Measurements from ENCODE around the gene MYL5. TPM values are rescaled to one million over a fixed set of nuclear protein-coding genes. Genes with fewer than 3 reads are reported as not detected.
"Not testable (repeated sequence)": the region's sequence is repeated elsewhere in the genome, so short reads cannot be mapped to it uniquely, and the experiment has no call there.

The MYL5 gene
- total RNA-seq, 1 experiment from 2014 or later = 0.99 TPM

DNA sequence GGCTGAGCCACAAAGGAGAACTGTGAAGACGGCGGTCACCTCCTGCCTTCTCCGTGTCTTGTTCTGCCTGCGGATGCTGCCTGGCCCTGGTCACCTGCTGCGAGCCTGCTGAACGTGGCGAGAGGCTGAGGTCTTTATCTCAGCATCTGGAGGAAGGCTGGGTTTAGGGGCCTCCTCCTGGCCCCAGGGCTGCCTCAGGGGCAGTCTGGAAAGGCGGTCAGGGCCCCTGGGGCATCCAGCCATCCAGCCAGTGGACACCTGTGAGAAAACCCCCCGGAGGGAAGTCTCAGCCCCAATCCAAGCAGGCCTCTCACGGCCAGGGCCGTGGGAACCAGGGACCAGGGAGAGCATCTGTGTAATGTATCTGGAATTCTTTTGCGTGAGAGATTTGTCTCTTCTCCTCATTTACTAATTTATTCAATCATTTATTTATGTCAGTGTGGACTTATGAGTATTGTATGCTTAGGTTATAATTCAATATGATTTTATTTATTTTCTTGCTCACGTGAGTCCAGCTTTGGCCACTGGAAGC, 37.6 kb upstream of the MYL5 start:
- no peak for DNase-seq (ENCODE audit: low read depth)

DNA sequence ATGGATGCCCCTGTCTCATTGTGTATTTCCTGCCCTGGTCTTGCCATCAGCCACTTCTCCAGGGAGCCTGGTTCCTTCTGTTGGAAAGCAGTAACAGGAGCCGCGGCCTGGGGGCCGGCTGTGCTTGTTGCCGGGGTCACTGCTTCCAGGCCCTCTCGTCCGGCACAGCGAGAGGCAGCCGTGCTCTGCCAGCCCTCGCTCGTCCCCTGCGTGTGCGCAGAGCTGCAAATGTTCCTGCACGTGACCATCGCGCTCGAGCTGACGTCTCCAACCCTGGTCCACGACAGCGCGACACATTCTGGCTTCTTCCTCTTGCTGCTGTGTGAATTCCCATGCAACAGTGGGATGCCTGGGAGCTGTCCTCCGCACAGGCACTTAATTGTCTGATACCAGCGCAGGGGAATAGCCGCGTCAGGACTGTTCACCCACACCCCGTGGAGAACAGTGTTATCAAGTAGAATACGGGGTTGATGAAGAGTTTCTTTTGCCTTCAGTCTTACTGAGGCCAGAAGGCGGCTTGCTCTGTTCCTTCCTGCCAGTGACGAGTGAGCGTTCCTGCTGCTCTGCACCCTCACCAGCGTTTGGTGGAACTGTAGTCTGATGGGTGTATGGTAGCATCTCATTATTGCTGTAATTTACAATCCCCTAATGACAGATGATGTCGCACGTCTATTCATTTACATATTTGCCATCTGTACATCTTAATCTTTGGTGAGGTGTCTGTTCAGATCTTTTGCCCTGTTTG, 36.6 kb upstream of the MYL5 start:
- no peak for DNase-seq (ENCODE audit: low read depth)

DNA sequence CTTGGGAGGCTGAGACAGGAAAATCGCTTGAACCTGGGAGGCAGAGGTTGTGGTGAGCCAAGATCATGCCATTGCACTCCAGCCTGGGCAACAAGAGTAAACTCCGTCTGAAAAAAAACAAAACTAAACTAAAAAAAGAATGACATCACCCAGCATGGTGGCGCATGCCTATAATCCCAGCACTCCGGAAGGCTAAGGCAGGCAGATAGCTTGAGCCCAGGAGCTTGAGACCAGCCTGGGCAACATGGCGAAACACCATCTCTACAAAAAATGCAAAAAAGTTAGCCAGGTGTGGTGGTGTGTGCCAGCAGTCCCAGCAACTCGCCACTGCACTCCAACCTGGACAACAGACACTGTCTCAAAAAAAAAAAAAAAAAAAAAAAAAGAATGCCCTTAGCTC, 32.0 kb upstream of the MYL5 start:
- not testable (repeated sequence) for DNase-seq (ENCODE audit: low read depth)

DNA sequence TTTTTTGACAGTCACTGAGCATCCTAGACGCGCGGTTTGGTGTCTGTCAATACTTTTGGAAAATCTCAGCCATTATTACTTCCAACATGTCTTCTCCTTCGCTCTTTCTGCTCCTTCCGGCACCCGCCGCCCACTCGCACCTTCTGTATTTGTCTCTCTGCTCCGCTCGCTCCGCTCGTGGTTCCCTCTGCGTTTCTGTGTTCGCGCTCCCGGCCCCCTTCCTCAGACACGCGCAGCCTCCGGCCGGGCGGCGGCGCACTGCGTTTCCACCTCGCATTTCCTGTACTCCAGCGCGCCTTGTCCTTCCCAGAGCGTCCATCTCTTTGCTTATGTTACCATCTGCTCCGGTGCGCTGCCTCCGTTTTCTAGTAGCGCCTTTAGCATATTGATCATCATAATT, 27.9 kb upstream of the MYL5 start:
- no peak for DNase-seq (ENCODE audit: low read depth)

DNA sequence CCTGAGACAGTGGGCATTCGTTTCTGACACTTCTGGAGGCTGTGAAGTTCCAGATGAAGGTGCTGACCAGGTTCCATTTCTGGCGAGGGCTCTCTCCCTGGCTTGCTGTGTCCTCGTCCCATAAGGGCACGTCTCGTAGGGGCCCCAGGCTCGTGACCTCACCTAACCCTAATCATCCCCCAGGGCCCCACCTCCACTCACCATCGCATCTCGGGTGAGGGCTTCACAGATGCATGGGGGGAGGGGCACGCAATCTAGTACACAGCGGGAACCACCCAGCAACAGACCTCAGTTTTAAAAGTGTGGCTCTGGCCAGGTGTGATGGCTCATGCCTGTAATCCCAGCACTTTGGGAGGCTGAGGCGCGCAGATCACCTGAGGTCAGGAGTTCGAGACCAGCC, 26.9 kb upstream of the MYL5 start:
- DNase-seq (ENCODE audit: low read depth) = no peak

DNA sequence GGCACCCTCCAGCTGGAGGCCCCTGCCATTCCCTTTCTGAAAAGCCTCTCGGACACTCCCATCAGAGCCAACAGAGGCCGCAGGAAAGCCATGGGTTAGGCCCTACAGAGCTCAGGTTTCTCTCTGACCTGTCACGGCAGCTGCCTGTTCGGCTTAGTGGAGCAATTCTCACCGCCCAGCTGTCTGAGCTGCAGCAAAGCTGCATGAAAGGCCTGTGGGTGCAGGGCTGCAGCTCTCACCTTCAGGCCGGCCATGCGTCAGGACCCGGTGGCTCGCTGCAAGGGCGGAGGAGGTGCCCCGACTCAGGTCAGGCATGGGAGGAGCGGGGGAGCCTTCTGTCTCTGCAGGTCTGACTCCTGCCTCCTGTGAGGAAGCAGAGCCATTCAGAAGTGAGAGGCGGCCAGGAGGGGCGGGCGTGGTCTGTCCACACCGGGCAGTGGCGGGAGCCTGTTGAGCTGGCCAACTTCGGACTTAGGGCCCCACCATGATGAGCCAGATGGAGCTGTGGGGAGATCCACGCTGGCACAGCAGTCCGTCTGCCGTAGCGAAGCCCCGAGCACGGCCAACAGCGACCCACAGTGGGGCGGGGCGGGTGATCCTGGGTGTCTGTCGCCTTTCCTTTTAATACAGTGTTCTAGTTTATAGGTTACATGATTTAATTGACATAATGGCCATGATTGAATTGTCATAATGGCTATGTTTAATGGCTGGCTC, 25.6 kb upstream of the MYL5 start:
- DNase-seq (ENCODE audit: low read depth) = no peak

DNA sequence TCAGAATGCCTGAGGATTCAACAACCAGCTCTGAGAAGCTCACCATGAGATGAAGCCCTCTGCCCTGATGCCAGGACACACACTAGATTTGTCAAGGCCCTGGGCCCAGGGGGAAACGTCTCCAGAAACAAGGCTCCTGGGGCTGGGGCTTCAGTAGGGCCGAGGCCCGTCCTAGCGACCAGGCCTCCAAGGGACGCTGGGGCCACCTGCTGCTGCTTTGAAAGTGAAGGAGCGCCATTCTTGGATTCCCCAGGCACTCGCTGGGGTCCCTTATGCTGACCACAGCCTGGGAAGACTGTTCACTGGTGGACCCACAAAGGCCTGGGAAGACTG, 25.1 kb upstream of the MYL5 start:
- DNase-seq (ENCODE audit: low read depth) = no peak

DNA sequence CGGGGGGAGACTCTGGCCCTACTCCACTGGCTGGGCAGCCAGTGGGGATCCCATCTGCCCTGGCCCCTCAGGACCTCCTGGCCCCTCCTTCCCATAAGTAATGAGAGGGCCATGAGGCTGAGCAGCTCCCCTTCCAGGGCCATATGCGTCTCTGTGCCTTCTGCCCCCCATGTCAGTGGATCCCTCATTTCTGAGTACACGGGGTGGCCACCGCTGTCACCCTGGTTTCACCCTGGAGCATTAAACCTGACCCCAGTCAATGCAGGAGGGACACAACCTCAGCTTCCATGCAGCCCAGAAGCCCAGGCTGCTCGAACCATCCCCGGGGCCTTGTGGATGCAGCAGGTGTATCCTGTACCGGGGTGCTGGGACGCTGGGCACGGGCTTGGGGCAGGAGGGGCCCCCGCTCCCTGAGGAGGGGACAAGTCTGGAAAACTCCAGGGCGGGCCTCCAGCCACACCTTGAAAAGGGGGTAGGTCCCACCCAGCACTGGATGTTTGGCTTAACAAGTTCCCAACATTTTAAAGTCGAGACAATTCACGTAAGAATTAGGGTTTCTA, 24.5 kb upstream of the MYL5 start:
- no peak for DNase-seq (ENCODE audit: low read depth)

DNA sequence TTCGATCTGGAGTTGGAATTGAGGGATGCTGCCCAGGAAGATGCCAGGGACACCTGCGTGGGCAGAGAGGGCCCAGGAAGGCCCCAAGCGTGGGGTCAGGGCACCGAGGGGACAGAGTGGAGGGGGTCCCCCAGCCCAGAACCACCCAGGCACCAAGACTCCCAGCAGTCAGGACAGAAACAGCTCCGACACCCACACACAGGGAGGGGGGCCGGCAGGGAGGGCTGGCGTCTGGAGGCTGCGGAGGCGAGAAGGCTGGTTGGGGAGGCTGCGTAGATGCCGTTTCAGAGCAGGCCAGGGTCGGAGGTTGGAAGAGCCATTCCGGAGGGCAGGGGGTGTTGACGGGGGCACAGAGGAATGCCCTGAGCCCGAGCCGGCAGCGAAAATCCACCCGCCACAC, 23.9 kb upstream of the MYL5 start:
- DNase-seq (ENCODE audit: low read depth) = no peak

DNA sequence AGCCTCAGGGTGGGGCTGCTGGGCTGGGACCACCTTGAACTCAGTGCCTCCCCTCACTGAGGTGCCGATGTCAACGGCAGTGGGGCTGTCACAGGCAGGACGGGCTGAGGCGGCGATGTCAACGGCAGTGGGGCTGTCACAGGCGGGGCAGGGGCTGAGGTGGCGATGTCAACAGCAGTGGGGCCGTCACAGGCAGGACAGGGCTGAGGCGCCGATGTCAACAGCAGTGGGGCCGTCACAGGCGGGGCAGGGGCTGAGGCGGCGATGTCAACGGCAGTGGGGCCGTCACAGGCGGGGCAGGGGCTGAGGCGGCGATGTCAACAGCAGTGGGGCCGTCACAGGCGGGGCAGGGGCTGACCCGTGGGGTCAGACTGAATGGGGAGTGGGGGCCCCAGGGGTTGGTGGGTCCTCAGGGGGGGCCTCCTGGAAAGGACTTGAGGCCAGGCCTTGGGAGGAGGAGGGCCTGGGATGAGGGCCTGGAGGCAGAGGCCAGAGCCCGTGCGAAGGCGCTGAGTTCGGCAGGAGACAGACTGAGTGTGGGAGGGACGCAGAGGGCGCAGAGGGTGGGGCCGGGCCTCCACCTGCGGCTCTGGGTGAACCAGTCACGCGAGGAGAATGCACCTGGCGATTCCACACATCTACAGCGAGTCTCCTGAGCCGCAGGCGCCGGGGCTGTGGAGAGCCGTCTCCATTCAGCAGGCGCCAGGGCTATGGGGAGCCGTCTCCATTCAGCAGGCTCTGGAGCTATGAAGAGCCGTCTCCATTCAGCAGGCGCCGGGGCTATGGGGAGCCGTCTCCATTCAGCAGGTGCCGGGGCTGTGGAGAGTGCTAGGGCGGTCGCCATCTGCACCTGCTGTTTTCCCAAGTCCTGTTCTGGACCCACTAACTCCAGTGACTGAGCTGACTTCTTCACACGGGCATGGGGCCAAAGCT, 23.1 kb upstream of the MYL5 start:
- DNase-seq (ENCODE audit: low read depth) = no peak

DNA sequence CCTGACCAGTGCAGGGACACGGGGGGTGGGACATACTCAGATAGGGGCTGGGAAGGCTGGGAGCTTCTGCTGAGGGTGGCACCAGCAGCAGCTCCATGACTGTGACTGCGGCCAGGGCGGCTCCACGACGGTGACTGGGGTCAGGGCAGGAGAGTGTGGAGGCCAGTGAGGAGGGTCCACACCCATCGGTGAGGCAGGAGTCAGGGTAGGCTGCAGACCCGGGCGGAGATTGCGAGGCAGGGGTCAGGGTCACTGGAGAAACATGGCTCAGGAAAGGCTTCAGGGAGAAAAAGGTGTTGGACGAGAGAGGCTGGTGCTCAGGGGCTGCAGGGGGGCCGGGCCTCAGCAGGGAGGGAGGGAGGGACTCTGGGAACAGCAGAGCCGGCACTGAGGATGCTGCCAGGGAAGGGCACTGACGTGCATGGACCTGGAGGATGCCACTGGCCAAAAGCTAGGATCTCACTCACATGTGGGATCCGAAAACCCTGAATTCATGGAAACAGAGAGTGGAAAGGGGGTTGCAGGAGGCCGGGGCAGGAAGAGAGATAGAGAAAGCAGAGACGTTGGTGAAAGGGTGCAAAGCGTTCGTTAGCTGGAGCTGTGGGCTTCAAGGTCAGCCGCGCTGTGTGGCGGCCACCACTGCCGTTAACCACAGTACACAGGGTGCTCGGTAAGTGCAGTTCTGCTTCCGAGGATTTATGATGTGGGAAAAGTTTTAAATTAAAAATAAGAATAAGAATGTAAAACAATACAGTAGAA, 22.3 kb upstream of the MYL5 start:
- DNase-seq (ENCODE audit: low read depth) = no peak

DNA sequence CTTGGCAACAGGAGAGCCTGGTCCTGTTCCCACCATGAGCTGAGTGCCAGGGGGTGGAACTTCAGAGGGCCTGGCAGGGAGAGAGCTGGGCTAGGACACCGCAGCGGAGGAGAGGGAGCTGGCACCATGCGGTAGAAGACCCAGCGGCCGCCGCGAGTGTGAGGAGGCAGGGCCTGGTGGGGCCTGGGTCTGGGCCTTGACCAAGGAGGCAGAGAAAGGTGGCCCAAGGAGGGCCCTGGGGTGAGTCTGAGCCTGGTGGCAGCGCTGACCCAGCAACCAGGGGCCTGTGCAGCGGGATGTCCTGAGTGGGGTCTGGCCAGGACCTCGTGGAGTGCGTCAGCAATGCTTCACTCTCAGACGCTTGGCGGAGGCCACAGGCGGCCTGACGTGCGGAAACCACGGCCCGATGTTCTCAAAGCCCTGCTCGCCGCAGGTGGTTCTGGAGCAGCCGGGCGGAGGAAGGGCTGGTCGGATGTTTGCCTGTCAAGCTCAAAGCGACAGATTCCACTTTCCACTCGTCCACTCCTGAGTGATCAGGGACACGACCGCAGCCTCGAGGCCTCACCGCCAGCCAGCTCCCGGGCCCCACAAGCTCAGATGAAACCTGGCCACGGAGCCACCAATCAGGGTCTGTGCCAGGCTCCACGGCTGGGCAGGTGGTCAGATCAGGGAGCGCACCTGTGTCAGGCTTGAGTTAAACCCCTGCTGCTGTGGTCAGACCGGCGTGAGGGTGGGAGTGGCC, 21.1 kb upstream of the MYL5 start:
- DNase-seq (ENCODE audit: low read depth) = no peak

DNA sequence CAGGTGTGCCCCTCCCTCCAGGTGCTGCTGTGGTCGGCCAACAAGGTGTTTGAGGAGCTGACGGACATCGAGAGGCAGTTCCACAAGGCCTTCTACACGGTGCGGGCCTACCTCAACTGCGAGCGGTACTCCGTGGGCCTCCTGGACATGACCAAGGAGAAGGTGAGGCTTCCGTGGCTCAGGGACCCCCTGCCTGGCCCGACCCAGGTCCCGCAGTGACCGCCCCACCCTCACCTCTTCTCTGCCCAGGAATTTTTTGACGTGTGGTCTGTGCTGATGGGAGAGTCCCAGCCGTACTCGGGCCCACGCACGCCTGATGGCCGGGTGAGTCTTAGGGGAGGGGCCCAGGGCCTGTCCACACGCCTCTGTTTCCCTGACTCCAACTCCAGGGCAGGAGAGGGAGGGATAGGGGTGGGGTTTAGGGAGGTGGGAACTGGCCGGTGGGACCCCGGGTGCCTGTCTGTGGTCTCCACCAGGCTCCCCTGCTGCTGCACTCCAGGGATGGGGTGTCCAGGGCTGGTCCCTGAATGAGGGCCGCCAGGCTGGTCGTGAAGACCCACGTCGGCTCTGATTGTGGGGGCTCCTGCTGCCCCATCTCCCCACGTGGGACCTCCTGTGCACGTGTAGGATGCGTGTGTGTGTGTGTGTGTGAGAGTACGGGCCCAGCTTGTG, 20.4 kb upstream of the MYL5 start:
- no peak for DNase-seq (ENCODE audit: low read depth)

DNA sequence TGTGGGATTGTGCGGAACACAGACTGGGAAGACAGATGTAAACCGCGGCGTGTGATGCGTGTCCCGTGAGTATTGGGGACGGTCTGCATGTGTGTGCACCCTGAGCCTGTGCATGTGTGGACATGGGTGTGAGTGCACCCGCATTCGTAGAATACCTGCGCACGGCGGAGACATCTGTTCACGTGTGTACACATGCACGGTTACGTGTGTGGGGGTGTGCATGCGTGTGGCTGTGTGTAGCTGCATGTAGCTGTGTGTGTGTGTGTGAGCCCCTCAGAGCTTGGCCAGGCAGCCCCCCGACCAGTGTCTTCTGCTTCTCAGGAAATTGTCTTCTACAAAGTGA, 19.9 kb upstream of the MYL5 start:
- no peak for DNase-seq (ENCODE audit: low read depth)

DNA sequence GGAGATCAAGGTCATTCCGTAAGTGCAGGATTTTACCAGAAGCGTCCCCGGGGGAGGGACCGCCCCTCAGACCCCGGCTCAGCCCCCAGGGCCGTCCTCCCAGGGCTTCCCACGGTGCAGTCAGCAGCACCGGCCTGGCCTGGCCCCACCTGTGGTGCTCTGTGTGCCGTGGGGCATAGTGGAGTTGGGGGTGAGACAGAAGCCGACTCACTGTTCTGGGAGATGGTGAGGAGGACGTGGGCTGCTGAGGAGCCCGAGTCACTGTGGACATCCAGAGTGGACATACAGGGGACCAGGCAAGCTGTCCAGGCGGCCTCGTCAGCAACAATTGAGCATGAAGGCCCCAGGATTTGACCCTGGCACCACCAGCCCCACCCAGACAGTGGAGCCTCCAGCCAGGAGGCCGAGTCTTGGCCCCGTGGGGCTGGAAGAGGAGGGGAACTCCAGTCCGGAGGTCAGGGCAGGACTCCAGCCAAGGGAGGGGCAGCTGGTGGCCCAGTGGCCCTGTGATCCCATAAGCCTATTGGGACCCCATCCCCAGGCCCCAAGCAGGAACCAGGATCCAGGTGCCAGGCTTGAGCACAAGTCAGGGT, 19.4 kb upstream of the MYL5 start:
- DNase-seq (ENCODE audit: low read depth) = no peak

DNA sequence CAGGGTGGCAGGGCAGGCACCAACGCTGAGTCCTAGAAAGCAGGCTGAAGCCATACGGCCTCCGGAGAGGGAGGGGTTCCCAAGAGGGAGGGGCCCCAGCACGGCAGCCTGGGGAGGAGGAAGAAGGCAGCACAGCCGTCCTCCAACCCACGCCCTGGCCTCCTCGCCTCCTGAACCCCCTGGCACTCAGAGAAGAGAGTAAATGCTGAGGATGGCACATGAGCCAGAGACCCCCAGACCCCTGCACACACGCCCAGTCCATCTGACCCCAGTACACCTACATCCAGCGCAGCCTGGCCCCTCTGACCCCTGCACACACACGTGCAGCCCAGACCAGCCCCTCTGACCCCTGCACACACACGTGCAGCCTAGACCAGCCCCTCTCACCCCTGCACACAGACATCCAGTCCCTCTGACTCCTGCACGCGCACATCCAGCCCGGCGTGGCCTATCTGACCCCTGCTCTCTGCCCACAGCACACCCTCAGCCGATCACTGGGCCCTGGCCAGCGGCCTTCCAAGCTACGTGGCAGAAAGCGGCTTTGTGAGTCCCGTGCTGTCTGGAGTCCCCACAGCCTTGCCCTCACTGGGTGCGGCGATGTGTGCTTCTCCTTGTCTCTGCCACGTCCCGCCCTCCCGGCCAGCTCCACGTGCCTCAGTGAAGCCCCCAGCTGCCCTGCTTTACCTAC, 18.7 kb upstream of the MYL5 start:
- no peak for DNase-seq (ENCODE audit: low read depth)

DNA sequence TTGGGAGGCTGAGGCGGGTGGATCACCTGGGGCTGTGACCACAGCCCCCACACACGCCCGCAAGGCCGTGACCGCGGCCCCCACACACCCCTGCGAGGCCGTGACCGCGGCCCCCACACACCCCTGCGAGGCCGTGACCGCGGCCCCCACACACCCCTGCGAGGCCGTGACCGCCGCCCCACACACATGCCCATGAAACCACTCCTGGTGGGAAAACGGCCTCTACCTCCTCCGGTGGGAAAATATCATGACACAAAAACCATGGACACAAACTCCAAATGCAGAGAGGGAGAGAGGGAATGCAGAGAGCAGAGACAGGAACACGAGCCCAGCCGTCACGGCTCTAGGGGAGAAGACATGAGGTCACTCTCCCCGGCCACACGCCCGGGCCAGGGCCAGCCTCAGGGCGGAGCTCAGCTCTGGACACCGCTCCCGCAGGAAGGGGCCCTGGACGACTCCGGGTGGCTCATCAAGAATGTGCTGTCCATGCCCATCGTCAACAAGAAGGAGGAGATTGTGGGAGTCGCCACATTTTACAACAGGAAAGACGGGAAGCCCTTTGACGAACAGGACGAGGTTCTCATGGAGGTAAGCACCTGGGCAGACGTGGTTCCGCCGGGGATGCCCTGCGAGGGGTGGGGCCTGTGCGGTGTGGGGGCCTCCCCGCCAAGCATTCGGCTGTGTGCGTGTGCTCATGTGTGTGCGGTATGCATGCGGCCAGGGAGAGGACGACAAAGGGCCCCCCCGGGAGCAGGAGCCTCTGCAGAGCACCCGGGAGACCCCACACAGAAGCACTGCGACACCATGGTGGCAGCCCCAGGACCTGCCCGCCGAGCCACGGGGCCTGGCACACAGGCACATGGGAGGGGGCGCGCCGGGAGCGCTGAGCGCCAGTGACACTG, 17.7 kb upstream of the MYL5 start:
- DNase-seq (ENCODE audit: low read depth) = no peak

DNA sequence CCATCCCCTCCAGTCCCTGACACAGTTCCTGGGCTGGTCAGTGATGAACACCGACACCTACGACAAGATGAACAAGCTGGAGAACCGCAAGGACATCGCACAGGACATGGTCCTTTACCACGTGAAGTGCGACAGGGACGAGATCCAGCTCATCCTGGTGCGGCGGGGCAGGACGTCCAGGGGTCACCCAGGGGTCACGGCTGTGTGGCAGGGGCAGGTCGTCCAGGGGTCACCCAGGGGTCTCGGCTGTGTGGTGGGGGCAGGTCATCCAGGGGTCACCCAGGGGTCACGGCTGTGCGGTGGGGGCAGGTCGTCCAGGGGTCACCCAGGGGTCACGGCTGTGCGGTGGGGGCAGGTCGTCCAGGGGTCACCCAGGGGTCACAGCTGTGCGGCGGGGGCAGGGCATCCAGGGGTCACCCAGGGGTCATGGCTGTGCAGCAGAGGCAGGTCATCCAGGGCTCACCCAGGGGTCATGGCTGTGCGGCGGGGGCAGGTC, 17.0 kb upstream of the MYL5 start:
- DNase-seq (ENCODE audit: low read depth) = no peak
